G401 (cell line): ENCODE results near the gene FANCF. TPM values are rescaled to one million over a fixed set of nuclear protein-coding genes. Genes with fewer than 3 reads are reported as not detected.
"Not testable (repeated sequence)": the region's sequence is repeated elsewhere in the genome, so short reads cannot be mapped to it uniquely, and the experiment has no call there.

Source experiments
- DNase-seq: peaks from one replicate; pipeline ENCODE4 v3.0.0-alpha.2; 2015; ENCODE audit warnings: low spot score
- in situ Hi-C: cut with HindIII; loops from 2 replicates; pipeline ENCODE4 v1.10.0; 2016; ENCODE audit warnings: low sequenced_read_pairs, mixed read lengths
- total RNA-seq: library from RNA; depleted of rRNA; stranded (reverse); fragments of >200 nt; shearing (Covaris generic); gene quantifications from 2 replicates; pipeline ENCODE4 v1.2.3, GENCODE V29; 2014; rRNA removed

Gene FANCF, protein sequence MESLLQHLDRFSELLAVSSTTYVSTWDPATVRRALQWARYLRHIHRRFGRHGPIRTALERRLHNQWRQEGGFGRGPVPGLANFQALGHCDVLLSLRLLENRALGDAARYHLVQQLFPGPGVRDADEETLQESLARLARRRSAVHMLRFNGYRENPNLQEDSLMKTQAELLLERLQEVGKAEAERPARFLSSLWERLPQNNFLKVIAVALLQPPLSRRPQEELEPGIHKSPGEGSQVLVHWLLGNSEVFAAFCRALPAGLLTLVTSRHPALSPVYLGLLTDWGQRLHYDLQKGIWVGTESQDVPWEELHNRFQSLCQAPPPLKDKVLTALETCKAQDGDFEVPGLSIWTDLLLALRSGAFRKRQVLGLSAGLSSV
- 16.6 and 21.1 TPM in 2 replicates for total RNA-seq

DNA sequence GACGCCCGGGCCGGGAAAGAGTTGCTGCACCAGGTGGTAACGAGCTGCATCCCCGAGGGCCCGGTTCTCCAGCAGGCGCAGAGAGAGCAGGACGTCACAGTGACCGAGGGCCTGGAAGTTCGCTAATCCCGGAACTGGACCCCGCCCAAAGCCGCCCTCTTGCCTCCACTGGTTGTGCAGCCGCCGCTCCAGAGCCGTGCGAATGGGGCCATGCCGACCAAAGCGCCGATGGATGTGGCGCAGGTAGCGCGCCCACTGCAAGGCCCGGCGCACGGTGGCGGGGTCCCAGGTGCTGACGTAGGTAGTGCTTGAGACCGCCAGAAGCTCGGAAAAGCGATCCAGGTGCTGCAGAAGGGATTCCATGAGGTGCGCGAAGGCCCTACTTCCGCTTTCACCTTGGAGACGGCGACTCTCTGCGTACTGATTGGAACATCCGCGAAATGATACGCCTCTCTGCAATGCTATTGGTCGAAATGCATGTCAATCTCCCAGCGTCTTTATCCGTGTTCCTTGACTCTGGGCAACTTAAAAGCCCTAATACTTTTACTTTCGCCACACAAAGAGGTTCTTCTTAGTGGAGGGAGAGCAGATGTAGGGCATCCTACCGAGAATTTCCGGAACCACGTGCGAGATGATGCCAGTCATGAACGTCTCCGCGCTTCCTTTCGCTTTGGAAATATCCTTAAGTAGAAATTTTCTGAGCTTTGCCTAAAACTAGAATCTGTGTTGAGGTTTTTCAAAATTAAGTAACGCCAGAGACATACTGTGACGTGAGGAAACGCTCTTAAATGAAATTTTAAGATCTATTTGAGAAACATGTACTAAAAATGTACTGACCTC is at the start of gene FANCF:
FANCF (minus strand) TSS at position 376 of the 840 bp plus-strand sequence; CDS start at position 363, 13 bp downstream.
- peak; percentile 96 for DNase-seq
- in situ Hi-C loops: no loop called here

DNA sequence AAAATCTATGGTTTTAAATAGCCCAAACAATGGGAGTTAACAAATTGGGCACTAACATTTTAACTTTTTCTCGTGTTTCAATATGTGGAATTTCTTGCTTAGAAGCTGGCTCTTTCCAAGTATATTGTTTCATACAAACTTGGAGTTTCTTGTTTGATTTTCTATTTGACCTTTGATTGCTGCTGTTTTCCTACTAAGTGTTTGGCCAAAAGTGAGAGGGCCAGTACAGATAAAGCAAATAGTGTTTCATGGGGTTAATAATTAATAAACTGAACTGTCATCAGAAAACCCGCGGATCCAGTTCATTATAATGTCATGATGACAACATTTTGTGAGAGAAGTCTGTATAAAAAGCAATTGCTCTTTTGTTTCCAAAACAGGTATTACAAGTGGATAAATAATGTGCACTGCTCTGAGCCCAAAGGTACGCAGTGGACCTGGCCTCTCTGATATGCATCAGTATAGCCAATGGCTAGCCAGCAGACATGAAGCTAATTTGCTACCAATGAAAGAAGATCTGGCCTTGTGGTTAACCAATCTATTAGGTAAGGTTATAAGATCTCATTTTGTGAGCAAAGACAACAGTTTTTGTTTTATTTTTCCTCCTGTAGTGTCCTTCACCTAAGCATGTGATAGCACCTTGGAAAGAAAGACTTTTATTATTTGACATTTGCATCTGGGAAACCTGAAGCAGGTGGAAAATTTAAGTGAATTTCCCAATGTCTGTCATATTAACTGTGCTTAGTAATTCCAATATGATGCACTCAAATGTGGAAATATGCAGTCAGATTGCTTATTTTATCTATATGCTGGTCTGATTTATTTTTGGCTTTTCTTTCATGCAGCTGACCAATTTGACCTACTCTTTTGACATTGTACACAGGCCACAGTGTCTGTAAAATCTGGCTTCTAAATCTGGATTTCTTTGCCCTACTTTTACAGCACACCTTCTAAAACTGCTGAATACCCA is 49.1 kb upstream of the FANCF start:
- in situ Hi-C loops: no loop called here
- DNase-seq: no peak

DNA sequence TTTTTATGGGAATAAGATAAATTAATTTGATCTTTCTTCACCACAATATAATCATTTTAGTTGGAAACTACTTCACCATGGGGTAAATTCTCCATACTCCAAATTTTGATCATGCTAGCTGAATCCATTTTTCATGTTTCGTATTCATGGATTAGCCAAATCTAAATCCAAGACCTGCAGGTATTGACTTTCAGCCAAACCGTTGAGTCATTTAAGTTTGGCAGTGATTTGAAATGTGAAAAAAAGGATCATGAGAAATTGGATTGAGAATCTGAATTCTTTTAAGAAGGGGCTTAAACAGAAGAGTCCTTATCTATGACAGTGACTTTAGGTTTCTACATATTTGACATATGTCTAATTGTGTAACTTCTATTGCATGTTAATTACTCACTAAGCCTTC is 46.1 kb upstream of the FANCF start:
- in situ Hi-C loops: no loop called here

DNA sequence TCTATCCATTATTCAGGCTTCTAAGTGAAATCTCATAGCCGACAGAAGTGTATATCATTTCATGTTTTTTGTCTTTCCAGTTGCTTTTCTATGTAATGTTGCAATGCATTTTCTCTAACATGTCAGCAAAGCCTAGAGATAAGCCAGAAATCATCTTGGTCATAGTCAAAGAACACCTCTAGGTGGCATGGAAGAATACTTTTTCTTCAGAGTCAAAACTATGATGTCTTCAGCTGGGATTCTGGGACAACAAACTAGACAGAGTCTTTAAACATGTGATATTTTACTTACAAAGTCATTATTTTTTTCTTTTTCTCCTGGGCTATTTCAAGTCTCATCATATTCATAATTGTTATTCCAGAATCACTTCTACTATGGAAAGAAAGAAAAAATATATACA is 45.2 kb upstream of the FANCF start:
- DNase-seq: no peak
- in situ Hi-C loops: no loop called here

More for the DNA sequence above, 46.1 kb upstream of the FANCF start:
- DNase-seq: no peak

DNA sequence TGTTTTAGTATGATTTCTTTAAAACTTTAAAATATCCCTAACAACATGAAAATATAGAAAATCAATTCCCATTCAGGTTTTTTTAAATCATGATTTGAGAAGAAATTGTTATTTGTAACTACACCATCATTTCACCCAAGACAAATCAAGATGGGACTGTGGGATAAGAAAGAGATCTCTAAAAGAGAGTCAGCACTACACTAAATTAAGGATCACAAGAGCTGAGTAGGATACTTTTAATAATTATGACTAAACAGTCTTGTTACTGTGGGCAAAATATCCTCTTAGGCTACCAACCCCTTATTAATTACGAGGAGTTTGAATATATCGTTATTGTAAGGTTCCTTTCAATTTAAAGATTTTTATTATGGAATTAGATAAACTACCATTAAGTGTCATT is 43.7 kb upstream of the FANCF start:
- in situ Hi-C loops: no loop called here
- no peak for DNase-seq

DNA sequence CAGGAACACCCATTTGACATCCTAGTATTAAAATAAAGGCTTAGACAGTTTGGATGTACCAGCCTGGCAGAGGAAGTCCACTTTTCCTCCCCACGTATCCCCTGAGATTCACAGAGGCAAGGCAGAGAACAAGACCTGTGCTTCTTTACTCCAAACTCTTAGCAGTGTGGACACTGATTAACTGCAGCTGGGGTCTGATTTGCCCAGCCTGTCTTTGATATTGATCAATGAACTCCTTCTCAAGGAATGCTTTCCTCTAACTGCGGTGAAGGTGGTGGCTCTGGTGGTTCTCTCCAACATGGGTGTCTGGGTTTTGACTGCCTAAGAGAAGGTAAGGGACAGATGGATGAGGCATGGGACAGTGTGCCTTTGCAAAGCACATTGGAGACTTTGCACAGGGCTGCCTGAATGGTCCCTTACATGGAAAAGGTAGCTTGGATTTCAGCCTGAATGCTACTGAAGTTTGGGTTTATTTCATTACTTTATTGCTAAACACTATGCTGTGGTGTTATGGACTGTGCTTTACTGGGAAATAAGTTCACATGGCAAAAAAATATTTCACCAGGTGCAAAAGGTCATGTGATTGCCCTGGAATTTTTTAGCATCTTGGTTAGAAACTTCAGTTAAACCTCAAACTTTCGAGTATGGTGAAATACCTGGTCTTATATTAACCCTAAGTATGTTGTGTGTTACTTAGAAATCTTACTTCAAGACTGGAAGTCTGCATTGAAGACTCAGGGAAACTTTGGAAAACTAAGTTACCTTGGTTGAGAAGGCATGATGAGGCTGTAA is 42.6 kb upstream of the FANCF start:
- no peak for DNase-seq
- in situ Hi-C loops: no loop called here

DNA sequence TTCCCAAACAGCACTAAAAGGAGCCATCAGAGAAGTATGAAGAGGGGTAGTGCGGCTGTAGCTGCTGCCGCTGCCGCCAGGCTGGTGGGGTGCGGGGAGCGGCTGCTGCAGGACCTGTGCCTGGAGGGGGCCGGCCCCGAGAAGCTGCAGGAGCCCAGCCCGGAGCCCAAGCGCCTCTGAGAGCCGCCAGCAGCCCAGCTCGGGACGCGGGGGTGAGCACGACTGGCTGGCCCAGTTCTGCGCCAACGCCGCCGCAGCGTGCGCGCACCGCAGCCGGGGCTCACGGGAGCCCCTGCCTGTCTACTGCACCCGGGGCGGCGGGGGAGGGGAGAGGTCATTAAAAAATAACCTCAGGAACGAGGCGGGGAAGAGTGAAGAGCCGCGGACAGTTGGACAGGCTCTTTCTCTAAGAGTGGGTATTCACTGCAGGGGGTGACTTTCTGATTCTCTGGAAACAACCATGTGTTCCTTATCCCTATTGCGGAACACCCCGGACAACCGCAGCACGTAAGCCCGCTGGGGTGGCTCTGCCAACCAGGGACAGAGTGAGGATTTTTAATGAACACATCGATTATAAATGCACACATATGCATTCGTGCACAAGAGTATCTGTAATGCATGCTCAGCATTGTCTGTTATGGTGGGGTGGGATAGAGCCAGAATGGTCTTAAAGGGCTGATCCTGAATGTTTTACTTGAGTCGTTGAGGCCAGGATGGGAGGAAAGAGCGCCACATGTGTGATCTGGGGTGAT is 41.2 kb upstream of the FANCF start:
- in situ Hi-C loops: no loop called here
- DNase-seq: no peak

DNA sequence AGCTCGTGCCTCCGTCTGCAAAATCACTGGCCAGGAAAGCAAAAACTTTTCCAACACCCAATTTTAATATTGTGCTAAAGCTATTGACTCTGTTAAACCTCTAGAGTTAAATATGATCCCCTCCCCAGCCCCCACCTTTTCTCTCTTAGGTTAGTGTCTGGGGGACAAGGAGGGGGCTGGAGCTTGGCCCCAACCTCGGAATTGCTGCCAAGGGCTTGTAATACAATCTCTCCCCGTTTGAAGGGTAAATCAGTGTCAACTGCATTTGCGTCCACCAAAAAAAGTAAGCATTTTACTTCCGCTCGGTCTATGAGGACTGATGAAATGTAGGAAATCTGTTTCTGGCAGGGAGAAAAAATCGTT is 40.7 kb upstream of the FANCF start, which contains the start of gene GAS2:
GAS2 (plus strand) TSS at position 287 of the 363 bp plus-strand sequence. CDS start 8,259 bp downstream, outside the sequence.
- in situ Hi-C loops: no loop called here

DNA sequence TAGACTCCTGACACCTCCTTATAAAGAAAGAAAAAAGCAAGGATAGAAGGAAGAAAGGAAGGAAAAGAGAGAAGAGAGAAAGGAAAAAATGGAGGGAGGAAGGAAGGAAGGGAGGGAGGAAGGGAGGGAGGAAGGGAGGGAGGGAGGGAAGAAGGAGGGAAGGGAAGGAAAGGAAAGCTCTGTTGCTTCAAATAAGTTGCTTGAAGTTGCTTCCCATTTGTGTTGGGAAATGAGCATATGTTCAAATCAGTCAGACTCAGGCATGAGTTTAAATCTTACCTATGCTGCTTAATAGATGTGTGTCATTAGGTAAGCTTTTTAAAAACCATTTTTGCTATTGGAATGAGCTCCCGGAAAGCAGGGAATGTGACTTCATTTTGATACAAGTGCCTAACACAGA is 34.2 kb upstream of the FANCF start:
- DNase-seq: no peak
- in situ Hi-C loops: no loop called here

More for the DNA sequence above, 40.7 kb upstream of the FANCF start, which contains the start of gene GAS2:
- DNase-seq: no peak

DNA sequence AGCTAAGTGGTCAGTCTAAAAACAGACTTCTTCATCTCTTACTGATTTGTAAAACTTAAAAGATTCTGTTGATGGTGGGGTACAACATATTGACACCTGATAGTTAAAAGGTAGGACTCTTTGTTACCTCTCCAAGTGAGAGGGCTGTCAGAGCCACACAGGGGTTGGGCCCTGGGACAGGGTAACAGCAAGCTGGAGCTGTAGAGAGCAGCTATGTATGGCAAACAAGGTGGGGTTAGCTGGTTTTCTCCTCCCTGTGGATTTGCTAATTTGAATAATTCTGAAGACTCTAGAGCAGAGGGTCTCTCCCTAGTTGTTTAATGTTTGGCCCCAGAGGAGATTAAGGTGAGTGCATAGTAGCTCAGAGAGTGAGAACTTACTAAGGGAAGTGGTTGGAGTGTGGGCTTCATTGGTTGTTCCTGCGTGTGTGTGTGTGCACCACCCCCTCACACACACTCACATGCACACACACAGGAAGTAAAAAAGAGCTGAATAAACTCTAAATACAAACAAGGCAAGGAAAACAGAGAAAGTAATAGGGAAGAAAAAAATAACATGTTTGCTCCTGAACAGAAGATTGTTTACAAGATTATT is 31.6 kb upstream of the FANCF start:
- in situ Hi-C loops: no loop called here
- DNase-seq: no peak

DNA sequence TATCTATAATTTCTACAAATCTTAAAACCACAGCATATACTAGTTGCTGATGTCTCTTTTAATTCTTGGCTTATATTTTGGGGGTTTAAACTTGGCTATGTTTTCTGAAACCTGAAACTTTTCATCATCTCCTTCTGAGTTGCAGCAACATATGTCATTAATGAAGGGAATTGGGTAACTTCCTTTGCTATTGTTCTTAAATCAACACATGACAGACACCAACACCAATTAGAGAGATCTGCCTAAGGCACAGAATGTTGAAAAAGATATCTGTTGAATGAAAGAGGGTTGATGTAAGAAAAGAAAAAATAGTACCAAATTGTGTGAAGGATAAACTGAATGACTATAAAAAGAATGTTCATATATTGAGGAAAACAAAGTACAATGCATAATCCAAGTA is 30.5 kb upstream of the FANCF start:
- DNase-seq: no peak
- in situ Hi-C loops: no loop called here

DNA sequence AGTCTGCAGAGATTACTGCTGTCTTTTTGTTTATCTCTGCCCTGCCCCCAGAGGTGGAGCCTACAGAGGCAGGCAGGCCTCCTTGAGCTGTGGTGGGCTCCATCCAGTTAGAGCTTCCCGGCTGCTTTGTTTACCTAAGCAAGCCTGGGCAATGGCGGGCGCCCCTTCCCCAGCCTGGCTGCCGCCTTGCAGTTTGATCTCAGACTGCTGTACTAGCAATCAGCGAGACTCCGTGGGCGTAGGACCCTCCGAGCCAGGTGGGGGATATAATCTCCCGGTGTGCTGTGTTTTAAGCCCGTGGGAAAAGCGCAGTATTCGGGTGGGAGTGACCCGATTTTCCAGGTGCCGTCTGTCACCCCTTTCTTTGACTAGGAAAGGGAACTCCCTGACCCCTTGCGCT is 26.7 kb upstream of the FANCF start:
- in situ Hi-C loops, DNase-seq: not testable (repeated sequence)

DNA sequence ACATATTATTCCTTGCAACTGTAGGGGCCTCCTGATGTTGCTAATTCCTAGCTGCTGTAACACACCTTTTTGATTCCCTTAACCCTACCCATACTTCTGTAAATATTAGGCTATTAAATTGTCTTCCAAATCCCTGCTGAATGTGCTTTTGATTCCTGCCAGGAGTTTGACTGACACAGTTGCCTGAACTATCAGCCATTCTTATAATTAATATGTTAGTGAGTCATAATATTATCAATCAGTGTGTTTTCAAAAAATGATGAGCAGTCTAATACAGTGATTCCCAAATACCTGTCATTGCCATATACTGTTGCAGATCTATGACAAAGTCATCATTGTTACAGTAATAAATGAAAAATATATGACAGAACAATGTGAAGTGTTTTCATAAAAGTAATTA is 15.9 kb upstream of the FANCF start:
- in situ Hi-C loops: no loop called here
- no peak for DNase-seq

DNA sequence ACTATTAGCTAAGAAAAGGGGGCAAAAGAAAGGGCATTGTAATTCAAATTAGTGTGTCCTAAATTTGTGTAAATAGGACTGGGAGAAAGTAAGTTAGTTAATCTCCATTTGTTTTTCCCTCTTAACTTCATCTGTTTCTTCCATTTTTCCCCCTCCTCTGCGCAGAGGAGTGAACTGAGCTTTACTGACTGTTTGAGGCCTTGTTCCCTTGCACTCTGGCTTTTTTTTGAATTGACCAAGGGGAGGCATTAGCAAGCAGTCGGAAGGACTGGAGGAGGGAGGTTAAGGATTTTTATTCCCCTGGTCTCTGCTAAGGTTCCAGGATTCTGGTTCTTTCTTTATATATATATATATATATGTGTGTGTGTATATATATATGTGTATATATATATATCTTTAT is 15.2 kb upstream of the FANCF start:
- in situ Hi-C loops: no loop called here
- DNase-seq: no peak

DNA sequence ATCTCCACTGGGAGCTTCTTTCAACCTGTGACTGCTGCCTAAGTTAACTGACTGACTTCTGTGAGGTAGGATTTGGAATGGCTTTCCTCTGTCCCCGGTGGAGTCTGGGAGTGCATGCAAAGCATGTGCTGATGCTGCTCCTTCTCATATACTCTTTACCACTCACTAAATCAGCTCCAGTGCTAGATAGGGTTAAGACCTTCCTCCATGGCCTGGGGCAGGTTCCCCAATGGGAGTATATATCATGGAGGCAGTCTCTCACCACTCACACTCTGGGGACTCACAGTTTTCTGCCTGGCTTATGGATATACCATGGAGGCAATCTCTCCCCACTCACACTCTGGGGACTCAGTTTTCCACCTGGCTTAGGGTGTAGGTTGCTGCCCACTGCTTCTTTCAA is 10.1 kb upstream of the FANCF start:
- DNase-seq: no peak
- in situ Hi-C loops: no loop called here

DNA sequence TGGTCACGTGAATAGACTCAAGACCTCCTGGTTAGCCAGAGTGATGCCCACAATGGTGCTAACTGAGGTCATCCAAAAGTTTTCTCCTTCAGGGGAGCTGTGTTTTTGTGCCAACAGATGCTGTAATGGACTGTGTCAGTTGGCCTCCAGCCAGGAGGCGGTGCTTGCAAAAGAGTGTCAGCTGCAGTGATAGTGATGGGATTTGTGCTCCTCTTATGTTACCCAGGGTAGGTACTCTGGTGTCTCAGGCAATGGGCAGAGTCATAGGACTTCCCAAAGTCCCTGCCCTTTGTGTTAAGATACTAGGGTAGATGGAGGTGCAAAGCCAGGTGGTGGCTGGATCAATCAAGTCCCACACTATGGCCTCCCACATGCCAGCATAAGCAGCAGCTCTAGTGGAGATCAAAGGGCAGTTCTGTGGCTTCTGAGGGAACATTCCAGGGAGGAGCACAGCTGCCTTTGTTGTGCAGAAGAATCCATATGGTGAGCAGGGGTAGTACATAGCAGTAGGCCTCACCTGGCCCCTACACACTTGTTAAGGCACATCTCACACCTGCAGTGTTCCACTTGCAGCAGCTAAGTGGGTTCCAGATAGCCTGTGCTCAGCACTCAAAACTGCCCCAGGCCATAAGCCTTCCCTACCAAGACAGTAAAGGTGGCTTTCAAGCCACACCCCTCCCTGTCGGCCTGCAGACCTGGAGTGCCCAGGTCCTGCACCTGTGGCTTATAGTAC is 9.4 kb upstream of the FANCF start:
- no peak for DNase-seq
- in situ Hi-C loops: no loop called here
